Measurements from ENCODE around the gene ANTXRL. TPM values are rescaled to one million over a fixed set of nuclear protein-coding genes. Genes with fewer than 3 reads are reported as not detected.

ANTXRL gene
- not detected in 2 replicates for total RNA-seq

DNA sequence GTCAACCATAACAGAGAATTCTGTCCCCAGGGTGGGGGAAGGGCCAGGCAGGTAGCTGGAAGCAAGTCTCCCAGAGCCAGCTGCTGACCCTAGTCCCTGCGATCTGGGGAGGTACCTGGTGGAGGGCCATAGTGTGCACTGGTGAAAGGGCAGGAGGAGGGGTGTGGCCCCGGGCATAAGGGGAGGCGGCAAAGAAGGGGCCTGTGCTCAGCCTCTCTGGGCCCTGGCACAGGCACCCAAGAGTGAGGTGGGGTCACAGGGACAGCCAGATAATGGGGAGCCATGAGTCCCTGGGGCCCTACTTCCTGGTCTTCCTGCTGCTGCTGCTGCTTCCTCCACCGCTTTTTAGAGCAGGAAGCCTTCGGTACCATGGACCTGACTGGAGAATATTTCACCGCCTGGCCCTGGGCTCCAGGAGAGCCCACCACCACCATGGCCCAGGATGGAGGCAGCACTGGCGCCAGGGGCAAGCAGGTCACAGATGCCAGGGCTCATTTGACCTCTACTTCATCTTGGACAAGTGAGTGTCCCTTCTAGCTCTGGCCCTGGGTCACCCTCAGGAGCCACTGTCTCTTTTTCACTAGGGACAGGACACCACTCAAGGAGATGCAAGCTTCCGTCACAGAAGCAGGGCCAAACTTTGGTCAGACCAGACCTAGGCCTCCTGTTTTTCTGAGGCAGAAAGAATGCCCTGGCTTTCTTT, at the start of gene ANTXRL:
ANTXRL (plus strand) TSS at position 7 of the 703 bp plus-strand sequence; CDS start at position 273, 266 bp downstream.

DNA sequence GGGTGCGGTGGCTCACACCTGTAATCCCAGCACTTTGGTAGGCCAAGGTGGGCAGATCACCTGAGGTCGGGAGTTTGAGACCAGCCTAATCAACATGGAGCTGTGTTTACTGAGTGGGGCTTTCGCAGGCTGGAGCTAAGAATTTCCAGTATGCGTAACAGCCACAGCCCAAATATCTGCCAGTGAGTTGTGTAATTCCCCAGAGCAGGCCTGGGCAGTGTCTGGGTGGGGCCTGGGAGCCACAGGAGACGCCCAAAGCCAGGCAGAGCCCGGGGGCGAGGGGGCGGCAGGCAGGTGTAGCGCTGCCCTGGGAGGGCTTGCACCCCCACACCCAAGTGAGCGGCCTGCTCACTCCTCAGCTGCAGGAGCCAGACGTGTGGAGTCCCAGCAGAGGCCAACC, 88.6 kb downstream of the ANTXRL start, which contains the start of gene ANXA8L1:
ANXA8L1 (plus strand) TSS at position 371 of the 400 bp plus-strand sequence. CDS start 76 bp downstream, outside the sequence.

Other genes starting within 250 kb of the ANTXRL start
- gene MSMB, start 240.7 kb upstream of the ANTXRL start, total RNA-seq, result not detected in 2 replicates
- 465 and 960 TPM in 2 replicates for gene ANXA8L1, start 88.8 kb downstream of the ANTXRL start, total RNA-seq
- gene NPY4R, start 179.0 kb downstream of the ANTXRL start, total RNA-seq, result 0.11 TPM in 1 of 2 replicates, not detected in the other

All from placental epithelial cell (primary cell).